GM12878 (cell line): ENCODE measurements around the gene CMA1. TPM values are rescaled to one million over a fixed set of nuclear protein-coding genes. Genes with fewer than 3 reads are reported as not detected.
A peak's percentile ranks its signal among the peaks of the same experiment; 100 is the strongest.

ENCODE experiments used
- ATAC-seq: fragments of 200-7000 bp; cut with Tn5 transposase; 3 replicates; pipeline ENCODE4 v1.9.1; 2020; ENCODE audit warnings: mild to moderate bottlenecking, moderate library complexity
- BruUV-seq: library from RNA; stranded (reverse); fragments of 400-500 nt; replicated peaks from 2 replicates; lab custom pipeline; 2021; lab: Mats Ljungman, UMichigan
- CTCF ChIA-PET: fragments of 300-600 bp; sonication (Branson Sonifier 250); formaldehyde crosslinking; extraction: SDS; loops from one replicate; lab custom pipeline; 2021; ENCODE audit warnings: inconsistent platforms; lab: Yijun Ruan, JAX
- POLR2A ChIA-PET: fragments of 350-600 bp; formaldehyde crosslinking; extraction: SDS; loops from one replicate; lab custom pipeline; 2021; ENCODE audit warnings: inconsistent platforms; lab: Charles Lee
- RAD21 ChIA-PET: fragments of 300-600 bp; sonication (Branson Sonifier 250); formaldehyde crosslinking; loops from one replicate; lab custom pipeline; 2023; ENCODE audit warnings: antibody characterized with exemption; ENCODE audit not compliant: unreplicated experiment; lab: Charles Lee
- SMC1A ChIA-PET: fragments of 300-600 bp; sonication (Branson Sonifier 250); formaldehyde crosslinking; loops from one replicate; lab custom pipeline; 2023; ENCODE audit not compliant: unreplicated experiment, uncharacterized antibody; lab: Charles Lee
- DNase-seq: peaks from one replicate; pipeline ENCODE4 v3.0.0-alpha.2; 2011; ENCODE audit warnings: low read depth, low spot score
- FAIRE-seq: peaks from 3 replicates; lab custom pipeline; 2011; peaks lifted over from hg19 to GRCh38; lab: Jason Lieb, UNC
- H2AFZ ChIP-seq: 2 replicates; pipeline ENCODE4 v1.6.0; 2011; ENCODE audit warnings: low read depth, low read length, control low read depth; ENCODE audit not compliant: control insufficient read depth
- H3K27ac ChIP-seq: 2 replicates; pipeline ENCODE4 v1.5.1; 2011; ENCODE audit warnings: control low read depth; ENCODE audit not compliant: control insufficient read depth, insufficient read depth
- H3K27me3 ChIP-seq, 2 experiments: replicated peaks in 1 of 2; 2 replicates each; pipeline versions ENCODE4 v1.6.0 to v1.6.1; 2011; ENCODE audit warnings: low read length in 1 of 2; ENCODE audit not compliant: control insufficient read depth in 2 of 2, insufficient read depth in 2 of 2
- H3K36me3 ChIP-seq, 2 experiments: 2 replicates each; pipeline ENCODE4 v1.5.1; 2011; ENCODE audit warnings: low read length in 1 of 2; ENCODE audit not compliant: control insufficient read depth in 2 of 2, insufficient read depth in 2 of 2
- H3K4me1 ChIP-seq: 2 replicates; pipeline ENCODE4 v1.6.1; 2011; ENCODE audit warnings: mild to moderate bottlenecking, low read length, moderate library complexity, mixed read lengths; ENCODE audit not compliant: control insufficient read depth, insufficient read depth
- H3K4me2 ChIP-seq: 2 replicates; pipeline ENCODE4 v1.6.0; 2011; ENCODE audit warnings: control low read depth; ENCODE audit not compliant: control insufficient read depth, insufficient read depth
- H3K4me3 ChIP-seq: fragments of 200-600 bp; sonication (generic); 2 replicates; pipeline ENCODE4 v1.5.1; 2016
- H3K79me2 ChIP-seq: 2 replicates; pipeline ENCODE4 v1.6.0; 2011; ENCODE audit warnings: low read length; ENCODE audit not compliant: control insufficient read depth, insufficient read depth
- H3K9ac ChIP-seq: 2 replicates; pipeline ENCODE4 v1.8.0; 2011; ENCODE audit warnings: low read length, control low read depth, mixed read lengths; ENCODE audit not compliant: control insufficient read depth, insufficient read depth
- H3K9me3 ChIP-seq: replicated peaks from 3 replicates; pipeline ENCODE4 v1.5.1; 2011; ENCODE audit warnings: mild to moderate bottlenecking, low read length; ENCODE audit not compliant: control insufficient read depth, insufficient read depth
- H4K20me1 ChIP-seq: 2 replicates; pipeline ENCODE4 v1.6.0; 2011; ENCODE audit not compliant: control insufficient read depth, insufficient read depth
- PAX5 ChIP-seq: IDR thresholded peaks from 2 replicates; pipeline ENCODE4 v1.6.1; 2011; ENCODE audit warnings: low read depth, low read length, borderline replicate concordance
- SREBF2 ChIP-seq: IDR thresholded peaks from 2 replicates; pipeline ENCODE4 v1.6.1; 2012; ENCODE audit warnings: mild to moderate bottlenecking, low read length
- ZNF207 ChIP-seq: fragments of 450-650 bp; IDR thresholded peaks from 2 replicates; pipeline ENCODE4 v1.6.1; 2014; ENCODE audit warnings: antibody characterized with exemption, mild to moderate bottlenecking, borderline replicate concordance
- ZNF274 ChIP-seq: IDR thresholded peaks from one replicate; pipeline ENCODE4 v1.8.0; 2011; ENCODE audit not compliant: insufficient read length, insufficient read depth
- WGBS: methylation state at CpG from one replicate; pipeline ENCODE4 v1.1.6; 2016; ENCODE audit warnings: low lambda C conversion rate; ENCODE audit not compliant: insufficient replicate concordance, insufficient coverage; ENCODE audit errors: missing lambda C conversion rate; 5-methylcytosine and 5-hydroxymethylcytosine counted together
- in situ Hi-C: fragments of 300-500 bp; cut with MboI; formaldehyde crosslinking; loops from 9 replicates; pipeline ENCODE4 v1.14.3; 2018; ENCODE audit warnings: mixed read lengths
- intact Hi-C: fragments of 100-400 bp; cut with micrococcal nuclease; formaldehyde crosslinking; loops from one replicate; pipeline ENCODE4 v1.14.2; 2022; ENCODE audit not compliant: unreplicated experiment
- polyA plus RNA-seq, 11 experiments: library from polyadenylated mRNA; depleted of rRNA in 4 of 11; unstranded in 6 of 11; stranded (reverse) in 5 of 11; fragments of >200 nt; fragmentation: Nextera tagmentation in 4 of 11; fragmentation: Illumina TruSeq in 1 of 11; extraction: Ambion mirVana in 4 of 11; extraction: Trizol in 1 of 11; gene quantifications; 1 replicate in 1 of 11; 2 replicates in 10 of 11; pipeline versions ENCODE4 v1.2.1 to v1.2.3, GENCODE V29; 2011 to 2016; ENCODE audit warnings: inconsistent platforms in 2 of 11, missing spikeins in 2 of 11, low read depth in 1 of 11
- total RNA-seq, 4 experiments: library from RNA; depleted of rRNA in 3 of 4; stranded (reverse); fragments of >200 nt in 3 of 4; fragmentation: Illumina TruSeq in 1 of 4; extraction: Trizol in 1 of 4; gene quantifications; 2 replicates each; pipeline versions ENCODE4 v1.2.1 to v1.2.3, GENCODE V29; 2013 to 2021
- TF ChIP-seq, protein P1 (sequence below): fragments of 450-650 bp; formaldehyde crosslinking; IDR thresholded peaks from 2 replicates; pipeline ENCODE4 v1.4.0; 2020; ENCODE audit warnings: mild to moderate bottlenecking, moderate library complexity
- TF ChIP-seq, protein P2 (sequence below): fragments of 450-650 bp; IDR thresholded peaks from 2 replicates; pipeline ENCODE4 v1.6.1; 2017; ENCODE audit warnings: antibody characterized with exemption, mild to moderate bottlenecking, moderate library complexity
- TF ChIP-seq, protein P3 (sequence below): fragments of 450-650 bp; IDR thresholded peaks from 2 replicates; pipeline ENCODE4 v1.6.1; 2018; ENCODE audit warnings: borderline replicate concordance, mild to moderate bottlenecking; ENCODE audit not compliant: partially characterized antibody
- TF ChIP-seq, protein P4 (sequence below): fragments of 450-650 bp; IDR thresholded peaks from 2 replicates; pipeline ENCODE4 v1.6.1; 2014; ENCODE audit warnings: mild to moderate bottlenecking
- TF ChIP-seq, protein P5 (sequence below): fragments of 450-650 bp; IDR thresholded peaks from 2 replicates; pipeline ENCODE4 v1.6.1; 2017; ENCODE audit warnings: mild to moderate bottlenecking, low read depth, inconsistent platforms; ENCODE audit not compliant: poor library complexity, severe bottlenecking

CMA1 gene
- total and polyA plus RNA-seq, 10 of the 15 experiments (the other 5 are each of a cell fraction or from before 2014, with no cell fraction given) = not detected

DNA sequence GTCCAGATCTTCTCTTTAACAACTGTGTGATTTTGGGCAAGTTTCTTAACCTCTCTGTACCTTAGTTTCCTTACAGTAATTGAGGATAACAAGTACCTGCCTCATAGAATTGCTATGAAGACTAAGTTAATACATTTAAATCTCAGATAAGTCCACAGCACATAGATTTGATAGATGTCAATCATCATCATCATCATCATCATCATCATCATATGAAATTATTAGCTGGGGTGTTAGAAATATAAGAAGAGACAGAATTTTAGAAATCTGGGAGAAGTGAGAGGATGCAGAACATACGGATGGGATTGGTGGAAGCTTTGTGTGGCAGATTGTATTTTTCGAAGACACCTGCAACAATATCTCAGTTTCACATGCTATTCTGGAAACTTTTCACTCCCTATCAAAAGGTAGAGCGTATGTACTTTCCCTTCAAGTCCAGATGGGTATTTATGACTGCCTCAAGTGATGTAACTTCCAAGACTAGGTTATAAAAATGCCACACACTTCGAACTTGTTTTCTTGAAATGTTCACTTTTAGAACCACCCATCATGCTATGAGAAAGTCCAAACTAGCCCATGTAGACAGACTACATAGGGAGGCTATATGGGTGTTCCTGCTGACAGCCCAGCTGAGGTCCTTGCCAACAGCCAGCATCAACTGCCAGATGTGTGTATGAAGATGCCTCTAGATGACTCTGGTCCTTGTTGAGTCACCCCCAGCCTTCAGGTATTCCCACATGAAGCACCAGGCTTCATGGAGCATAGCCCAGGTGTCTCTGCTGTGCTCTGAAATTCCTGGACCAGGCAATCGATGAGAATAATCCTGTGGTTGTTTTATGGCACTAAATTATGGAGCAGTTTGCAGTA is 44.8 kb downstream of the CMA1 start:
- Histone ChIP-seq H4K20me1 (no peaks in the 10 kb centered on the region), H2AFZ (no peak overlapping the region), H3K79me2 (no peaks in the 10 kb centered on the region), H3K4me1 (peaks cover 7% of the 10 kb centered on the region), H3K4me2 (peak overlapping the region; percentile 42; the same call in 1 of the 2 replicates), H3K36me3 (no peaks in the 10 kb centered on the region), H3K9ac (no peak overlapping the region), H3K27me3 (no peaks in the 10 kb centered on the region), H3K27ac (peak overlapping the region; percentile 31), H3K9me3 (no peaks in the 10 kb centered on the region), H3K4me3 (no peak overlapping the region)
- ChIA-PET SMC1A (no interaction called here), RAD21 (interaction anchor here (0.6 kb wide), 1 partner anchor 242 kb away, joined by 4 read pairs; no protein-coding TSS in a partner anchor), CTCF (no interaction called here), POLR2A (no interaction called here)
- 15% methylated on average over 5 of the region's 5 CpGs for WGBS
- DNase-seq = peak; percentile 25
- in situ Hi-C loops = loop anchor here (5.0 kb wide), 1 partner anchor 49 kb away; no protein-coding TSS in a partner anchor
- intact Hi-C loops = no loop called here
- FAIRE-seq = peak; percentile 84
- peak; percentile 85 for ATAC-seq
- BruUV-seq = no TSS peak
- TF ChIP-seq SREBF2 (no peak), ZNF274 (no peak), PAX5 (no peak), ZNF207 (no peak)
- TF ChIP-seq, protein P1, sequence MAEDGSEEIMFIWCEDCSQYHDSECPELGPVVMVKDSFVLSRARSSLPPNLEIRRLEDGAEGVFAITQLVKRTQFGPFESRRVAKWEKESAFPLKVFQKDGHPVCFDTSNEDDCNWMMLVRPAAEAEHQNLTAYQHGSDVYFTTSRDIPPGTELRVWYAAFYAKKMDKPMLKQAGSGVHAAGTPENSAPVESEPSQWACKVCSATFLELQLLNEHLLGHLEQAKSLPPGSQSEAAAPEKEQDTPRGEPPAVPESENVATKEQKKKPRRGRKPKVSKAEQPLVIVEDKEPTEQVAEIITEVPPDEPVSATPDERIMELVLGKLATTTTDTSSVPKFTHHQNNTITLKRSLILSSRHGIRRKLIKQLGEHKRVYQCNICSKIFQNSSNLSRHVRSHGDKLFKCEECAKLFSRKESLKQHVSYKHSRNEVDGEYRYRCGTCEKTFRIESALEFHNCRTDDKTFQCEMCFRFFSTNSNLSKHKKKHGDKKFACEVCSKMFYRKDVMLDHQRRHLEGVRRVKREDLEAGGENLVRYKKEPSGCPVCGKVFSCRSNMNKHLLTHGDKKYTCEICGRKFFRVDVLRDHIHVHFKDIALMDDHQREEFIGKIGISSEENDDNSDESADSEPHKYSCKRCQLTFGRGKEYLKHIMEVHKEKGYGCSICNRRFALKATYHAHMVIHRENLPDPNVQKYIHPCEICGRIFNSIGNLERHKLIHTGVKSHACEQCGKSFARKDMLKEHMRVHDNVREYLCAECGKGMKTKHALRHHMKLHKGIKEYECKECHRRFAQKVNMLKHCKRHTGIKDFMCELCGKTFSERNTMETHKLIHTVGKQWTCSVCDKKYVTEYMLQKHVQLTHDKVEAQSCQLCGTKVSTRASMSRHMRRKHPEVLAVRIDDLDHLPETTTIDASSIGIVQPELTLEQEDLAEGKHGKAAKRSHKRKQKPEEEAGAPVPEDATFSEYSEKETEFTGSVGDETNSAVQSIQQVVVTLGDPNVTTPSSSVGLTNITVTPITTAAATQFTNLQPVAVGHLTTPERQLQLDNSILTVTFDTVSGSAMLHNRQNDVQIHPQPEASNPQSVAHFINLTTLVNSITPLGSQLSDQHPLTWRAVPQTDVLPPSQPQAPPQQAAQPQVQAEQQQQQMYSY (CRISPR knock-in tag) = no peak
- TF ChIP-seq, protein P2, sequence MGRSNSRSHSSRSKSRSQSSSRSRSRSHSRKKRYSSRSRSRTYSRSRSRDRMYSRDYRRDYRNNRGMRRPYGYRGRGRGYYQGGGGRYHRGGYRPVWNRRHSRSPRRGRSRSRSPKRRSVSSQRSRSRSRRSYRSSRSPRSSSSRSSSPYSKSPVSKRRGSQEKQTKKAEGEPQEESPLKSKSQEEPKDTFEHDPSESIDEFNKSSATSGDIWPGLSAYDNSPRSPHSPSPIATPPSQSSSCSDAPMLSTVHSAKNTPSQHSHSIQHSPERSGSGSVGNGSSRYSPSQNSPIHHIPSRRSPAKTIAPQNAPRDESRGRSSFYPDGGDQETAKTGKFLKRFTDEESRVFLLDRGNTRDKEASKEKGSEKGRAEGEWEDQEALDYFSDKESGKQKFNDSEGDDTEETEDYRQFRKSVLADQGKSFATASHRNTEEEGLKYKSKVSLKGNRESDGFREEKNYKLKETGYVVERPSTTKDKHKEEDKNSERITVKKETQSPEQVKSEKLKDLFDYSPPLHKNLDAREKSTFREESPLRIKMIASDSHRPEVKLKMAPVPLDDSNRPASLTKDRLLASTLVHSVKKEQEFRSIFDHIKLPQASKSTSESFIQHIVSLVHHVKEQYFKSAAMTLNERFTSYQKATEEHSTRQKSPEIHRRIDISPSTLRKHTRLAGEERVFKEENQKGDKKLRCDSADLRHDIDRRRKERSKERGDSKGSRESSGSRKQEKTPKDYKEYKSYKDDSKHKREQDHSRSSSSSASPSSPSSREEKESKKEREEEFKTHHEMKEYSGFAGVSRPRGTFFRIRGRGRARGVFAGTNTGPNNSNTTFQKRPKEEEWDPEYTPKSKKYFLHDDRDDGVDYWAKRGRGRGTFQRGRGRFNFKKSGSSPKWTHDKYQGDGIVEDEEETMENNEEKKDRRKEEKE = no peak
- TF ChIP-seq, protein P3, sequence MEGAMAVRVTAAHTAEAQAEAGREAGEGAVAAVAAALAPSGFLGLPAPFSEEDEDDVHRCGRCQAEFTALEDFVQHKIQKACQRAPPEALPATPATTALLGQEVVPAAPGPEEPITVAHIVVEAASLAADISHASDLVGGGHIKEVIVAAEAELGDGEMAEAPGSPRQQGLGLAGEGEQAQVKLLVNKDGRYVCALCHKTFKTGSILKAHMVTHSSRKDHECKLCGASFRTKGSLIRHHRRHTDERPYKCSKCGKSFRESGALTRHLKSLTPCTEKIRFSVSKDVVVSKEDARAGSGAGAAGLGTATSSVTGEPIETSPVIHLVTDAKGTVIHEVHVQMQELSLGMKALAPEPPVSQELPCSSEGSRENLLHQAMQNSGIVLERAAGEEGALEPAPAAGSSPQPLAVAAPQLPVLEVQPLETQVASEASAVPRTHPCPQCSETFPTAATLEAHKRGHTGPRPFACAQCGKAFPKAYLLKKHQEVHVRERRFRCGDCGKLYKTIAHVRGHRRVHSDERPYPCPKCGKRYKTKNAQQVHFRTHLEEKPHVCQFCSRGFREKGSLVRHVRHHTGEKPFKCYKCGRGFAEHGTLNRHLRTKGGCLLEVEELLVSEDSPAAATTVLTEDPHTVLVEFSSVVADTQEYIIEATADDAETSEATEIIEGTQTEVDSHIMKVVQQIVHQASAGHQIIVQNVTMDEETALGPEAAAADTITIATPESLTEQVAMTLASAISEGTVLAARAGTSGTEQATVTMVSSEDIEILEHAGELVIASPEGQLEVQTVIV = no peak
- TF ChIP-seq, protein P4, sequence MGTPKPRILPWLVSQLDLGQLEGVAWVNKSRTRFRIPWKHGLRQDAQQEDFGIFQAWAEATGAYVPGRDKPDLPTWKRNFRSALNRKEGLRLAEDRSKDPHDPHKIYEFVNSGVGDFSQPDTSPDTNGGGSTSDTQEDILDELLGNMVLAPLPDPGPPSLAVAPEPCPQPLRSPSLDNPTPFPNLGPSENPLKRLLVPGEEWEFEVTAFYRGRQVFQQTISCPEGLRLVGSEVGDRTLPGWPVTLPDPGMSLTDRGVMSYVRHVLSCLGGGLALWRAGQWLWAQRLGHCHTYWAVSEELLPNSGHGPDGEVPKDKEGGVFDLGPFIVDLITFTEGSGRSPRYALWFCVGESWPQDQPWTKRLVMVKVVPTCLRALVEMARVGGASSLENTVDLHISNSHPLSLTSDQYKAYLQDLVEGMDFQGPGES = no peak
- TF ChIP-seq, protein P5, sequence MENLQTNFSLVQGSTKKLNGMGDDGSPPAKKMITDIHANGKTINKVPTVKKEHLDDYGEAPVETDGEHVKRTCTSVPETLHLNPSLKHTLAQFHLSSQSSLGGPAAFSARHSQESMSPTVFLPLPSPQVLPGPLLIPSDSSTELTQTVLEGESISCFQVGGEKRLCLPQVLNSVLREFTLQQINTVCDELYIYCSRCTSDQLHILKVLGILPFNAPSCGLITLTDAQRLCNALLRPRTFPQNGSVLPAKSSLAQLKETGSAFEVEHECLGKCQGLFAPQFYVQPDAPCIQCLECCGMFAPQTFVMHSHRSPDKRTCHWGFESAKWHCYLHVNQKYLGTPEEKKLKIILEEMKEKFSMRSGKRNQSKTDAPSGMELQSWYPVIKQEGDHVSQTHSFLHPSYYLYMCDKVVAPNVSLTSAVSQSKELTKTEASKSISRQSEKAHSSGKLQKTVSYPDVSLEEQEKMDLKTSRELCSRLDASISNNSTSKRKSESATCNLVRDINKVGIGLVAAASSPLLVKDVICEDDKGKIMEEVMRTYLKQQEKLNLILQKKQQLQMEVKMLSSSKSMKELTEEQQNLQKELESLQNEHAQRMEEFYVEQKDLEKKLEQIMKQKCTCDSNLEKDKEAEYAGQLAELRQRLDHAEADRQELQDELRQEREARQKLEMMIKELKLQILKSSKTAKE = no peak
